Measurements from ENCODE around the gene MANEAL. TPM values are rescaled to one million over a fixed set of nuclear protein-coding genes. Genes with fewer than 3 reads are reported as not detected.
"Not testable (repeated sequence)": the region's sequence is repeated elsewhere in the genome, so short reads cannot be mapped to it uniquely, and the experiment has no call there.

Gene MANEAL
- total RNA-seq, 1 experiment from 2014 or later = 22.3 TPM

DNA sequence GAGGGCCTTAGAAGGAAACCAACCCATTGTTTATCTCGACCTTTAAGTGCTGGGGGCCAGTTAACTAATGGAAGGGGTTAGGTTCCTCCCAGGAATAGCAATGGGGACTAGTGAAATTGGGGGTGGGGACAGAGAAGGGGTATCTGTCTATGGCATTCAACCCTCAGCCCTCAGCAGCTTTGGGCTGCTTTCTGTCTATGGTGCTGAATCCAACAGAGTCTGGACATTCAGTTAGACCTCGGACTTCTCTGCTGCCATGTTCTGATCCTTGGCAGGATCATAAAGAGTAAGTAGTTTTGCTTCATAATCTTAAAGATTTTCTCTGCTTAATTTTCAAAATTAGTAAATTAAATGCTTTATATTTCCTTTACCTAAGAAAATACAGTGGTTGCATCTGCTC lies 26.2 kb upstream of the MANEAL start:
- no peak for DNase-seq (ENCODE audit: low read depth, low spot score)
- in situ Hi-C loops (cut with HindIII; ENCODE audit: low pct_unique_long_range_greater_than_20kb, low sequenced_read_pairs) = no loop called here

DNA sequence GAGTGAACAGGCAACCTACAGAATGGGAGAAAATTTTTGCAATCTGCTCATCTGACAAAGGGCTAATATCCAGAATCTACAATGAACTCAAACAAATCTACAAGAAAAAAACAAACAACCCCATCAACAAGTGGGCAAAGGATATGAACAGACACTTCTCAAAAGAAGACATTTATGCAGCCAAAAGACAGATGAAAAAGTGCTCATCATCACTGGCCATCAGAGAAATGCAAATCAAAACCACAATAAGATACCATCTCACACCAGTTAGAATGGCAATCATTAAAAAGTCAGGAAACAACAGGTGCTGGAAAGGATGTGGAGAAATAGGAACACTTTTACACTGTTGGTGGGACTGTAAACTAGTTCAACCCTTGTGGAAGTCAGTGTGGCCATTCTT lies 22.2 kb upstream of the MANEAL start:
- in situ Hi-C loops (cut with HindIII; ENCODE audit: low pct_unique_long_range_greater_than_20kb, low sequenced_read_pairs); DNase-seq (ENCODE audit: low read depth, low spot score): not testable (repeated sequence)

DNA sequence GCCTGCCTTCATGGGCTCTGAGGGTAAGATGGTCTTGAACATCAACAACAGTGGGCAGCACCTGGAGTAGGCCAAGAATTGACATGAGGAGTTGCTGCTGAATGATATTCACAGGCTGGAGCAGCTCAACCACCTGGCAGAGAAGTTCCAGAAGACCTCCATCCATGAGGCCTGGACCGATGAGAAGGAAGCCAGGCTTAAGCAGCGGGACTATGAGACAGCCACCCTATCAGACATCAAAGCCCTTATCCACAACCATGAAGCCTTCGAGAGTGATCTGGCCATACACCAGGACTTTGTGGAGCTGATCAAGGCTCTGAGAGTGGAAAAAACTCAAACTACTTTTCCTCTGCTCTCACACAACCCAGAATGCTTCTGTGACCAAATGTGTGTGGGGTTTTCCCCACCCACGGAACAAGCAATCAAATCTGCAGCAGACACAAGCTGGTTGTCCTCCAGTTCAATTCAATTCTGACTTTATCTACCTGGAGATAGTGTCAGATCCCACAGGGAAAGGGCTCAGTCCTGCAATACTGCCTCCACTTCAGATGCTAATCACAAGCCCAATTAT lies 16.6 kb upstream of the MANEAL start:
- in situ Hi-C loops (cut with HindIII; ENCODE audit: low pct_unique_long_range_greater_than_20kb, low sequenced_read_pairs) = no loop called here
- DNase-seq (ENCODE audit: low read depth, low spot score) = no peak

DNA sequence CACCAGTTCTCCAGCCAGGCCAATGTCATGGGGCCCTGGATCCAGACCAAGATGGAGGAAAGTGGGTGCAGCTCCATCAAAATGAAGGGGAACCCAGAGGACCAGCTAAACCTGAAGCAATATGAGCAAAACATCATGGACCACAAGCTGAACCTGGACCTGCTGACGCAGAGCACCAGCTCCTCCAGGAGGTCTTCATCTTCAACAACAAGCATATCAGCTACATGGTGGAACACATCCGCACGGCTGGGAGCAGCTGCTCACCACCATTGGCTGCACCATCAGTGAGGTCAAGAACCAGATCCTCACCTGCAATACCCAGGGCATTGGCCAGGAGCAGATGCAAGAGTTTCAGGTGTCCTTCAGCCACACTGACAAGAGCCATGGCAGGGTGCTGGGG lies 15.0 kb upstream of the MANEAL start:
- in situ Hi-C loops (cut with HindIII; ENCODE audit: low pct_unique_long_range_greater_than_20kb, low sequenced_read_pairs) = no loop called here

DNA sequence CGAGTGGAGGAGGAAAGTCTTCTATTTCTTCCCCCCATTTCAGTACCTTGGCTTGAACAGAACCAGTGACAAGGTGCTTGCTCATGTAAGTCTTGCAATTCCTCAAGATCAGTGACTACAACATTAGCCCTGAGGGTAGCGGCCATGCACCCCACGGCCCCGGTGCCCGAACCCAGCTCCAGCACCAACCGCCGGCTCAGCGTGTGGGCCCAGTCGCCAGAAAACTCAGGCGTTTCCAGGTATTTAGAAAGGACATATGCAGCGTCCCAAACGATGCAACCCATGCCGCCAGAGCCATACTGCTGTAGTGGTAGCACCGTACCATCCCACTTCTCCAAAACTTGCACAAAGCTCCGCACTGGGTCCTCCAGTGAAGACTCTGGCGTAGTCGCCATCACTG lies 11.2 kb upstream of the MANEAL start:
- in situ Hi-C loops (cut with HindIII; ENCODE audit: low pct_unique_long_range_greater_than_20kb, low sequenced_read_pairs) = no loop called here
- no peak for DNase-seq (ENCODE audit: low read depth, low spot score)

More for the DNA sequence above, 15.0 kb upstream of the MANEAL start:
- DNase-seq (ENCODE audit: low read depth, low spot score) = no peak

DNA sequence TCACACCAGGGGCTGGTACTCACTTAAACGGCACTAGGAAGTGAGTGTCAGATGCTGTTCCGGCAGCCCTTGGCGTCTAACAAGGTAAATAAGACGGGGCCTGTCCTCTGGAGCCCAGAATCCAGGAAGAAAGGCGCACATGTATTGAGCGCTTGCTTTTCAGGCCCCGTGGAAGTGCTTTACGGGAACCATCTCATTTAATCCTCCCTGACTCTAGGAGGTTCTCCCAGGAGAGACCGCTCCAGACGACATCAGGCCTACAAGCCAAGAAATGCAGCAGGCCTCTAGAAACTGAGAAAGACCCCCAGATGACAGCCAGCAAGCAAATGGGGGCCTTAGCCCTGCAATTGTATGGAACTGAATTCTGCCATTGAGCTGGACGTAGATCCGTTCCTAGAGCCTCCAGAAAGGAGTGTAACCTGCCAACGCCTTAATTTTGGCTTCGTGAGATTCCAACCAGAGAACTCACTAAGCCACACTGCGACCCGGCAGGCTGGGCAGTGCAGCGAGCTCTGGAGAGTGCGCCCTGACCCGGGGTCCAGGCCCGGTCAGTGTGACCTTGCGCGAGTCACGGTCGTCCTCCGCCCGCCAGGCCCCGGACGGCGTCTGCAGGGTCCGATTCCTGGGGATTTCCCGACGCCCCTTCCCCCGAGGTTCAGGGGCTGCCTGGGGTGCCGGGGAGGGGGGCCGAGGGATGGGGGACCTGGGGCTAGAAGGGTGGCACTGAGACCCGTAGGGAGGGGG lies 532 bp upstream of the MANEAL start:
- in situ Hi-C loops (cut with HindIII; ENCODE audit: low pct_unique_long_range_greater_than_20kb, low sequenced_read_pairs) = no loop called here
- no peak for DNase-seq (ENCODE audit: low read depth, low spot score)

DNA sequence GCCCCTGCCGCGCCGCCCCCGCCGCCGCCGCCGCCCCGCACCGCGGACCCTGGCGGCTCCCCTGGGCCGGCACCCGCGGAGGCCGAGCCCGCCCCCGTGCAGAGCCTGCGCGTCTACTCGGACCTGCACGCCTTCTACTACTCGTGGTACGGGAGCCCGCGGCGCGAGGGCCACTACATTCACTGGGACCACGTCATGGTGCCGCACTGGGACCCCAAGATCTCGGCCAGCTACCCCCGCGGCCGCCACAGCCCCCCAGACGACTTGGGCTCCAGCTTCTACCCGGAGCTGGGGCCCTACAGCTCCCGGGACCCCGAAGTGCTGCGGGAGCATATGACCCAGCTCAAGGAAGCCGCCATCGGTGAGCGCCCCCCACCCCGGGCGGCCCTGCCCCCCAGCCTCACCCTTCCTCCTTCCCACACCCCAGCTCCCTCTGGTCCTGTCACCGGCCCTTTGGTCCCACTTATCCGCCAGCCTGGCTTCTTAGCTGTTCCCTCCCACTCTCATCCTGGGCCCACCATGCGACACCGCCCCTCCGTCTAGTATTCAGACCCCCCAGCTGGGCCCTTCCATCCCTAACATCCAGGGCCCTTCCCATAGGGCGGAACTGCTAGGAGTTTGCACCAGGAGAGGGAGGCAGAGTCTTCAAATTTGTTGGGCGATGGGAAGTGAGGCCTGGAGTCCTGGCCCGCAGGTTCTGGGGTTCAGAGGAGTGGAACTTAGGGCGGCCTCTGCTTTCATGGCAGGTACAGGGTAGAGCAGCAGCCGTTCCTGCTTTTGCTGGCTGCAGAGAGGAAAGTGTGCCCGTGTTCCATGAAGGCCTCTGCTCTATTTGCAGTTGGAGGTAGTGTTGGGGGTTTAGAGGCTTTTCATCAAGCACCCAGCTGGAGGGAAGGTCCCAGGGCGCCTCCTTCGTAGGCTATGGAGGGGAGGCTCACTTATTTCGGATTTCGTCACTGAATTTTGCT lies 1.0 kb downstream of the MANEAL start:
- no peak for DNase-seq (ENCODE audit: low read depth, low spot score)
- in situ Hi-C loops (cut with HindIII; ENCODE audit: low pct_unique_long_range_greater_than_20kb, low sequenced_read_pairs) = no loop called here

DNA sequence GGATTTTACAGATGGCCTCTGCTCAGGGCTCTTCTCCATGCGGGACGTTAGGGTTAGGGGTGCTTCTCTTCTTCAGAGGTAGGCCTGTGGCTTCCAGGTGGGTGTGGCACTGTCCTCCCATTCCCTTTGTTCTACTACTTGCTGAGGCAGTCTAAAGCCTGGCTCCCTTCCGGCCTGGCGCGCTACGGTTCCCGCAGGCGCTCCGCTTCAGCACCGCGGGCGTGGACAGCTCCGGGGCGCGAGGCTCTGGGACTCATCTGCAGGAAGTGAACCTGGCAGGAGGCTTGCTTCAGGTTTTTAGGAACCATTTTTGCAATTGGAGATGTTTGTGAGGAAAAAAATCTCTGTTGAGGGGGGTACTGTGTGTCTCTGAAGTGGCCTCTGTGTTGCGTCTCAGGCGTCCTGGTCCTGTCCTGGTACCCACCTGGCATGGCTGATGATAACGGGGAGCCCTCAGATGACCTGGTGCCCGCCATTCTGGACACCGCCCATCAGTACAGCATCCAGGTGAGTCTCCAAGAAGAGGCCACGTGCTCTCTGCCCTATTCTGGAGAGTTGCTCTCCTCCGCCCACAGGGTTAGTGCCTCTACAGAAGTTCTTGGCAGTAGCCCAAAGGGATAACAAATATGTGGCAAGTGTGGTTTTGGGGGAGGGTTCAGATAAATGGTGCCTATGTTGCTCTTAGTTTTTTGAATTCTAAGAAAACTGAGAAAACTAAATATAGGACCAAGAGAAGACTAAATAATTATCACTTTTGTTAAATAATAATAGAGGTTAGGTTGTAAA lies 1.9 kb downstream of the MANEAL start:
- no peak for DNase-seq (ENCODE audit: low read depth, low spot score)
- in situ Hi-C loops (cut with HindIII; ENCODE audit: low pct_unique_long_range_greater_than_20kb, low sequenced_read_pairs) = no loop called here

DNA sequence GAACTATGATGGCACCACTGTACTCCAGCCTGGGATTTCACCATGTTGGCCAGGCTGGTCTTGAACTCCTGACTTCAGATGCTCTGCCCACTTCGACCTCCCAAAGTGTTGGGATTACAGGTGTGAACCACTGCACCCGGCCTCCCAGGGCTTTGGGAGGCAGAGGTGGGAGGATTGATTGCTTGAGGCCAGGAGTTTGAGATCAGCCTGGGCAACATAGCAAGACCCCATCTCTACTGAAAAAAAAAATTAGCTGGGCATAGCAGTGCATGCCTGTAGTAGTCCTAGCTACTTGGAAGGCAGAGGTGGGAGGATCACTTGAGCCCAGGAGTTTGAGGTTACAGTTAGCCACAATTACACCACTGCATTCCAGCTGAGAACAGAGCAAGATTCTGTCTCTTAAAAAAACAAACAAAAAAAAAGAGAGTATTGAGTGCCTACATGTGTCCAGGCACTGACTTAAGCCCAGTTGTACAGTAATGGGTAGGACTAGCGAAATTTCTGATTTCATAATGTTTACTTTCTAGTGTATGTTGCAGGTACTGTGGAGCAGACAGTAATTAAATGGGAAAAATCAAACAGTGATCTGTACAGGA lies 4.2 kb downstream of the MANEAL start:
- in situ Hi-C loops (cut with HindIII; ENCODE audit: low pct_unique_long_range_greater_than_20kb, low sequenced_read_pairs) = no loop called here
- no peak for DNase-seq (ENCODE audit: low read depth, low spot score)

DNA sequence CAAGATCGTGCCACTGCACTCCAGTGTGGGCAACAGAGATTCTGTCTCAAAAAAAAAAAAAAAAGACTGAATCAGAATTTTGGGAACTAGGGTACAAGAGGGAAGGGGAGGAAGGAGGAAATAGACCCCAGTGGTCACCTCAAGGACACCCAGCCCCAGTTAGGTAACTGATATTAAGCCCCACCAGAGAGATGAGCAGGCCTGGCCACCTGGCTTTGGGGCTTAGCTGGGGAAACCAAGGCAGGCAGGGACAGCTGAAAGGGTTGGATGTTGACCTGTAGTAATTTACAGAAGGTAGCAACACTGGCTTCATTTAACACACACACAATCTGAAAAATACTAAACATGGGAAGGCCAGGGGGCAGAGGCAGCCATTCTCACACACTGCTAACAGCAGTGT lies 8.8 kb downstream of the MANEAL start:
- in situ Hi-C loops (cut with HindIII; ENCODE audit: low pct_unique_long_range_greater_than_20kb, low sequenced_read_pairs) = no loop called here
- DNase-seq (ENCODE audit: low read depth, low spot score) = no peak

DNA sequence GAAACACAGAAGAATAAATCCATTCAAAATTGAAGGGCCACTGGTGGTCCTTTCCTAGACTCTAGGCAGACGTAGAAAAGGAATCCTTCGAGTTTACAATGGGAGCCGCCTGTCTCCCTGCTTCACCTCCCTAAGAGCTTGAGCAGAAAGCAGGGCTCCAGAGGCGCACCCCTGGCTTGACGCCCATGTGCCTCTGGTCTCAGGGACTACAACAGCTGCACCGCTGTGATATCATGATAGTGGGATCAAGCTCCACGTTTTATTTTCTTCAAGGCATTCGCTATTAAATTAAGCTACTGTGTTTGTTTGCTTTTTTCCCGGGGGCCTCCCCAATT lies 13.5 kb downstream of the MANEAL start:
- no peak for DNase-seq (ENCODE audit: low read depth, low spot score)
- in situ Hi-C loops (cut with HindIII; ENCODE audit: low pct_unique_long_range_greater_than_20kb, low sequenced_read_pairs) = no loop called here

DNA sequence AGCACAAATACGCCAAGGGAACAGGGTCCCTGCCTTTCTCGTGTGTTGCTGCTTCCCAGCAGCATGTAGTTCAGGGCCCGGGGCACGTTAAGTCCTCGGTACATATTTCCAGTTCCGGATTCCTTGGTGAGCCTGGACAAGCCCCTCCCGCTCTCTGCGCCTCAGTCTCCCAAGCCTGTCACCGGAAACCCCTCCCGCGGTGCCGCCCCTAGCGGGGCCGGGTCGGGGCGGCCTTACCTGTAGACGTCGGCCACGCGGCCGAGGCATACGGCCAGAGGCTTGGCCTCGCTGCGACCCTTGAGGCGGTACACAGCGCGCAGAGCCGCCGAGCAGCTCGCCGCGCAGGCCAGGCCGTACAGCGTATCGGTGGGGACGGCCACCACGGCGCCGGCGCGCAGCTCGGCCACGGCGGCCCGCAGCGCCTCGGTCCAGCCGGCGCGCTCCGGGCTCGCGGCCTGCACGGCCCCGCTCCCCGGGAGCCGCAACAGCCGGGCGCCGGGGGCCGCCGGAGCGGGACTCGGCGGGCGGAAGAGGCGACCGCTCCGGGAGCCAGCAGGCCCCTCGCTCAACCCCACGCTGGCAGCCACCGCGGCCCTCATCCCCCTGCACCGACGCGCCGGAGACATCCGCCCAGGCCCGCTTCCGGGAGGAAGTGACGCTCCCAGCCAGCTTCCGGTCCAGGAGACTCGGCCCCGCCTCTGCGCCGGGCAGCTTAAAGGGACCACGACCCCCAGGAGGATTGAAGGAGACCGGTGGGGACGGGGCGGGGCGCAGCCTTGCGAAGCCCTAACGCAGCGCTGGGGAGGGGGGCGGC lies 14.1 kb downstream of the MANEAL start, which contains the start of the genes C1orf122 and YRDC:
Gene C1orf122, plus strand, starts transcription at position 236 of the 814 bp plus-strand sequence. CDS start 615 bp downstream, outside the sequence.
Gene YRDC, minus strand, starts transcription at position 654 of the 814 bp plus-strand sequence. Its CDS starts 28 bp downstream, at position 626.
- peak; percentile 92 for DNase-seq (ENCODE audit: low read depth, low spot score)
- in situ Hi-C loops (cut with HindIII; ENCODE audit: low pct_unique_long_range_greater_than_20kb, low sequenced_read_pairs) = no loop called here

DNA sequence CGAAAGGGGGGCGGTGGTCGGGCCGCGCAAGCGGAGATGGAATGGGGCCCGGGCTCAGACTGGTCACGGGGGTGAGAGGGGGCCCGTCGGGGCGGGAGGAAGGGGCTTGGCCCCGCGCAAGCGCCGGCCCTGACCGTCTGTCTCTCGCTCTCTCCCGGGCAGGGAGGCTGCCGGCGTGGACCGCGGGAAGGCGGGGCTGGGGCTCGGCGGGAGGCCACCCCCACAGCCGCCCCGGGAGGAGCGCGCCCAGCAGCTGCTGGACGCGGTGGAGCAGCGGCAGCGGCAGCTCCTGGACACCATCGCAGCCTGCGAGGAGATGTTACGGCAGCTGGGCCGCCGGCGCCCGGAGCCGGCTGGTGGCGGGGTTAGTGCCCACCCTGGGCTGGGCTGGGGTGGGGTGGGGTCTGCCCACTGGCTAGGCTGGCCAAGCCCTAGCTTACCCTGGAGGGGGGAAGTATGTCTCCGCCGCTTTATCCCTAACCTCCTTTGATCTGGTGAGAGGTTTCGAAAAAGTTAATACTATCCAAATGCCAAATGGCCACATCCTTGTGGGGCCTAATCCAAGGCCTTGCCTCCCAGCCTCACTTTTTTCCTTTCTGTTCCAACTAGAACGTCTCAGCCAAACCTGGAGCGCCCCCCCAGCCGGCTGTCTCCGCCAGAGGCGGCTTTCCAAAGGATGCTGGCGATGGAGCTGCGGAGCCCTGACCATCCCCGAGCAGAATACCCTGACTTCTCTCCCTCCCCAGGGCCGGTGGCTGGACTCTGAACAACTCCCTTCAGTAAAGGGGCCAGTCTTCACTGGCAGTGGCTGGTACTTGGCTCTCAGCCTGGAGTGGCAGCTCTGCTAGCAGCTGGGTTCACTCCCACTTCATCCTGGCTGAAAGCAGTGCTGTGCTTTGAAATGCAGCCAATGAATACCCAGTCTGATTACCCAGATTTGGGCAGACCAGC lies 15.0 kb downstream of the MANEAL start:
- DNase-seq (ENCODE audit: low read depth, low spot score) = peak; percentile 71
- in situ Hi-C loops (cut with HindIII; ENCODE audit: low pct_unique_long_range_greater_than_20kb, low sequenced_read_pairs) = no loop called here

DNA sequence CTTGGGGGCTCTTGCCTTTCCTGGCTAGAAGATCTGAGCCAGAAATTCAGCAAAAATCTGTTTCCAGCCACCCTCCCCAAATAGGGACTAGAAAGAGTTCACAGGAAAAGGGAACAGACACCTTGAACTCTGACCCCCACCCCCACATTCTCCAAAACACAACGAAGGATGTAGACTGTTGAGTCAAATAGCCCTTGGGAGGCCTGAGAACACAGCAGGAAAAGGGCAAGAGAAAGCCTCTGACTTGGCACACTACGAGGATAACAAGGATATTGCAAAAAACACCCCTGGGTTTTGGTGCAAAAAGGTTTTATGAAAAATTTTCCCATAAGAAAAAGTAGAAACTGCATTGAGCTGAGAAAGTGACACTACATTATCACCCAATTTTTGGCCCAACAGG lies 16.3 kb downstream of the MANEAL start:
- in situ Hi-C loops (cut with HindIII; ENCODE audit: low pct_unique_long_range_greater_than_20kb, low sequenced_read_pairs) = no loop called here
- DNase-seq (ENCODE audit: low read depth, low spot score) = no peak

DNA sequence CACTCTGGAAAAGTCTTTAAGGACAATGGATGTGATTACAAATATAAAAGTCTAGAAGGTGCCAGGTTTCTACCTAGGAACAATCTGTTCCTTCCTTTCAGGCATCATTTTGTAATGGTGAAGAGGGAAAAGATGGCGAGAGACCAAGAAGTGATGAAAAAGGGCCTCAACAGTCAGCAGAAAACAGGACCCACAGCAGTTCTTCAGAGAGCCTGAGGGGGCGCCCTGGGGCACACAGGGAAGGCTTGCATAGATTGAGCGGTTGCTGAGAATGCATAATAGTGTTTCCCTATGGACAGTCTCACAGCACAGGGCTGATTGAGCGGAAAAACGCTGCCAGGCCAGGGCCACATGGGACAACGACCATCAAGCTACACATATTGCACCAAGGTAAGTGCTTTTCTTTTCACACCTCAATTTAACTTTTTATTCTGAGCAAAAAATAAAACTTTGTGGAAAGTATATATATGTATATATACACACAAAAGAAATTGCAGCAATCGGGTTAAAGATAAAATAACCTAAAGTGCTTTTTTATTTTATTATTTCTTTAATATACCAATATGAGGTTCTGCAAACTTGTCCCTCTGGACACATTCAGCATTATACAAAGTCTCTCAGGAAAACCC lies 17.5 kb downstream of the MANEAL start:
- DNase-seq (ENCODE audit: low read depth, low spot score) = peak; percentile 93
- in situ Hi-C loops (cut with HindIII; ENCODE audit: low pct_unique_long_range_greater_than_20kb, low sequenced_read_pairs) = no loop called here
